ENCODE measurements around the gene GLTPD2. TPM values are rescaled to one million over a fixed set of nuclear protein-coding genes. Genes with fewer than 3 reads are reported as not detected.
A peak's percentile ranks its signal among the peaks of the same experiment; 100 is the strongest.

Gene GLTPD2
- total and polyA plus RNA-seq, 12 donors: 0.25 TPM; not detected in 11

- H3K4me1 ChIP-seq: peaks cover 0 to 45% (median 0%) of the 10 kb centered on the region in 9 donors
- ATAC-seq: peak in 1 of 8 donors; percentile 19
- no peak overlapping the region for H3K4me3 ChIP-seq
- H3K9me3 ChIP-seq: no peaks in the 10 kb centered on the region
- peak overlapping the region in 4 of 10 donors; percentile 7 to 89 (median 19) for H3K27ac ChIP-seq
- no peak for TF ChIP-seq CTCF (IDR thresholded peaks at IDR 0.05)
- peaks cover 0 to 19% (median 3%) of the 10 kb centered on the region in 7 donors for H3K27me3 ChIP-seq
- no peak for DNase-seq
- intact Hi-C loops (cut with DNase I): no loop called here
- WGBS, 2 donors: 81 to 85% methylated on average over 6 of the region's 6 CpGs
- no peaks in the 10 kb centered on the region for H3K36me3 ChIP-seq
These were observed 20.5 kb upstream of the GLTPD2 start for GRCh38 chr17:4768298-4768697.

DNA sequence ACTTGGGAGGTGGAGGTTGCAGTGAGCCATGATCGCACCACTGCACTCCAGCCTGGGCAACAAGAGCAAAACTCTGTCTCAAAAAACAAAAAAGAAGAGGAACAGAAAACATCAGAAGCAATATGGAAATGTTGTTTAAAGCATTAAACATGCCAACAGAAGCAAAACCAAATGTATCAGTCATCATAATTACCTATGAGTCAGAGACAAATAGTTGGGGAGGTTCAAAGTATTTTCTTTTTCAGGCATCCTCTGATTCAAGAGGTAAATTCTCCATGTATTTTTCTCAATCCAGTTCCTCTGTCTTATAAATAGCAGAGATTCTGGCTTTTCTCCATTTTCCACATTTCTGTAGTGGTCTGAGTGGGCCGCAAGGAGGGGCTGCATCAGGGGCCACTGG is 19.1 kb upstream of the GLTPD2 start:
- no peak for ATAC-seq
- DNase-seq: no peak
- H3K4me3 ChIP-seq: no peak overlapping the region
- 86 to 96% methylated on average over 2 of the region's 2 CpGs for WGBS, 2 donors
- H3K36me3 ChIP-seq: no peaks in the 10 kb centered on the region
- H3K4me1 ChIP-seq: peaks cover 0 to 36% (median 0%) of the 10 kb centered on the region in 9 donors
- no peaks in the 10 kb centered on the region for H3K9me3 ChIP-seq
- intact Hi-C loops (cut with DNase I): no loop called here
- H3K27ac ChIP-seq: peak overlapping the region in 1 of 10 donors; percentile 8
- H3K27me3 ChIP-seq: peaks cover 0 to 22% (median 6%) of the 10 kb centered on the region in 7 donors
- TF ChIP-seq CTCF (IDR thresholded peaks at IDR 0.05): no peak

DNA sequence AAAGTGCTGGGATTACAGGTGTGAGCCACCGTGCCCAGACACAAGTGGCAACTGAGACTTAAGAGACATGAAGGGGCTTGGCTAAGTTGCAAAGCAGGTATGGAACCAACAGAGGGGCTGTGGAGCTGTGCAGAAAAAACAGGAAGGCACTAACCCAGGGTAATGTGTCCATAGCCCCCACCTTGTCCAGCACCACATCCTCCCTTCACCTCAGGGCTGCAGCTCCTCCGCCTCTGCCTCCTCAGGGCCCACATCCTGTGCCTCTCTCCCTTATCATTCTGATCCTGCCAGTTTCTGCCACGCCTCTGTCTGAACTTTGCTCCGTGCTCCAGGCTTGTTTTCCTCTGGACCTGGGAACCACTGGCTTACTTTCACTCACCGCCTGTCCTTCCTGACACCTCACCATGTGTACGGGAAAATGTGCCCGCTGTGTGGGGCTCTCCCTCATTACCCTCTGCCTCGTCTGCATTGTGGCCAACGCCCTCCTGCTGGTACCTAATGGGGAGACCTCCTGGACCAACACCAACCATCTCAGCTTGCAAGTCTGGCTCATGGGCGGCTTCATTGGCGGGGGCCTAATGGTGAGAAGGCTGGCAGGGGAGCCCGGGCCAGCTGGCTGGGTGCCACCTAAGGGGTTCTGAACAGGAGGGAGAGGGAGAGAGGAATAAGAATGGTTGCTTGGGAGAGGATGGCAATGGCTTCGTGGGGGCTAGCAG is 17.1 kb upstream of the GLTPD2 start, which contains the start of gene TM4SF5:
Gene TM4SF5 (plus strand): TSS at position 368 of the 716 bp plus-strand sequence. CDS start 37 bp downstream, at position 405.
- peak in 1 of 8 donors; percentile 22 for ATAC-seq
- intact Hi-C loops (cut with DNase I): no loop called here
- no peaks in the 10 kb centered on the region for H3K36me3 ChIP-seq

DNA sequence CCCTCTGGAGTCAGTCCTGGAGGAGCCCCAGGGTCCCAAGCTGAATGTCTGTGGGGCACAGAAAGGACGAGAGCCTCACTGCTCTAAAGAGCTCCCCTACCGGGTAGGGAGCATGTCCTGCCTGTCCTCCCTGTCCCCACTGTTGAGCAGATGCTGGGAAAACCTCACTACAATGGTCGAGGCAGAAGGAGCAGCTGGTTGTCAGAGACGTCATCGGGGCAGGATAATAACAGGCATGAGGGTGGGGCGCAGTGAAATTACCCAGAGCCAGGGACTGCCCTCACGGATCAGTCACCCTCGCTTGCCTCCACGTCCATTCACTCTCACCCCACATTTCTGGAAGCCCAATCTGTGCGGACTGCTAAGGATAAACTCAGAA is 16.5 kb upstream of the GLTPD2 start:
- ATAC-seq (no peak), DNase-seq (no peak)
- intact Hi-C loops (cut with DNase I): no loop called here
- Histone ChIP-seq H3K9me3 (no peaks in the 10 kb centered on the region), H3K27ac (no peak overlapping the region), H3K4me1 (peaks cover 0 to 15% (median 0%) of the 10 kb centered on the region in 9 donors), H3K36me3 (no peaks in the 10 kb centered on the region), H3K4me3 (no peak overlapping the region), H3K27me3 (peaks cover 0 to 24% (median 12%) of the 10 kb centered on the region in 7 donors)
- WGBS, 2 donors: 62% methylated on average over 10 of the region's 10 CpGs
- no peak for TF ChIP-seq CTCF (IDR thresholded peaks at IDR 0.05)

More for the DNA sequence above, 17.1 kb upstream of the GLTPD2 start, which contains the start of gene TM4SF5:
- Histone ChIP-seq H3K4me3 (no peak within 1 kb of the TSS), H3K27ac (peak within 1 kb of the TSS in 1 of 10 donors; percentile 69), H3K9me3 (no peaks in the 10 kb centered on the region), H3K4me1 (peaks cover 0 to 21% (median 0%) of the 10 kb centered on the region in 9 donors), H3K27me3 (peaks cover 0 to 22% (median 8%) of the 10 kb centered on the region in 7 donors)
- WGBS, 2 donors: 64 to 67% methylated on average over 13 of the region's 13 CpGs
- TF ChIP-seq CTCF (IDR thresholded peaks at IDR 0.05): no peak
- DNase-seq: no peak

All from heart right ventricle (tissue), 16 donors.